Naive thymus-derived CD8-positive, alpha-beta T cell (primary cell): Measurements from ENCODE around the gene CDC34. TPM values are rescaled to one million over a fixed set of nuclear protein-coding genes. Genes with fewer than 3 reads are reported as not detected.
"Not testable (repeated sequence)": the region's sequence is repeated elsewhere in the genome, so short reads cannot be mapped to it uniquely, and the experiment has no call there.

ENCODE experiments used
- ATAC-seq, 2 donors: fragments of 150-1000 bp; cut with Tn5 transposase in 1 of 2; sonication (Bioruptor Pico), chemical (Tn5 transposase) in 1 of 2; 1 replicate in 1 of 2; 2 replicates in 1 of 2; pipeline ENCODE4 v1.10.0; 2021; ENCODE audit warnings: mild to moderate bottlenecking in 2 of 2, moderate library complexity in 2 of 2
- POLR2A ChIA-PET: fragments of 350-600 bp; sonication (Branson Sonifier 250); formaldehyde crosslinking; loops from one replicate; lab custom pipeline; 2021; ENCODE audit warnings: antibody characterized with exemption; lab: Charles Lee
- DNase-seq, 10 donors: peaks; one replicate each; pipeline versions ENCODE4 v3.0.0 to v3.0.0-alpha.2; 2020 to 2022
- H3K27ac Mint-ChIP-seq, 10 donors: one replicate each; pipeline ENCODE4 v1.8.0; 2020 to 2022; ENCODE audit warnings: mild to moderate bottlenecking in 10 of 10, mixed read lengths in 10 of 10, moderate library complexity in 4 of 10, inconsistent platforms in 1 of 10
- H3K27me3 Mint-ChIP-seq, 5 donors: one replicate each; pipeline ENCODE4 v1.8.0; 2021 to 2022; ENCODE audit warnings: mixed read lengths in 5 of 5
- H3K36me3 Mint-ChIP-seq, 3 donors: one replicate each; pipeline ENCODE4 v1.8.0; 2020 to 2022; ENCODE audit warnings: mixed read lengths in 3 of 3, mild to moderate bottlenecking in 2 of 3, inconsistent platforms in 1 of 3
- H3K4me1 Mint-ChIP-seq, 4 donors: one replicate each; pipeline ENCODE4 v1.8.0; 2021 to 2022; ENCODE audit warnings: mixed read lengths in 4 of 4
- H3K4me3 Mint-ChIP-seq, 10 donors: one replicate each; pipeline ENCODE4 v1.8.0; 2020 to 2022; ENCODE audit warnings: mild to moderate bottlenecking in 10 of 10, mixed read lengths in 10 of 10, moderate library complexity in 6 of 10, inconsistent platforms in 1 of 10
- H3K9me3 Mint-ChIP-seq, 9 donors: one replicate each; pipeline ENCODE4 v1.8.0; 2020 to 2022; ENCODE audit warnings: mixed read lengths in 9 of 9, mild to moderate bottlenecking in 3 of 9, inconsistent platforms in 1 of 9, moderate library complexity in 1 of 9
- polyA plus RNA-seq, 3 donors: library from polyadenylated mRNA; unstranded; fragments of 300-500 nt; fragmentation: Illumina TruSeq; gene quantifications; one replicate each; pipeline ENCODE4 v1.2.3, GENCODE V29; 2021
- total RNA-seq, 8 experiments: library from RNA in 2 of 8; stranded (reverse) in 2 of 8; gene quantifications; one replicate each; pipeline ENCODE4 v1.2.3 and lab custom pipeline; 2021 to 2026

Gene CDC34
- total and polyA plus RNA-seq, 5 experiments from 2014 or later = 20.6 to 46.7 (median 41.7) TPM

DNA sequence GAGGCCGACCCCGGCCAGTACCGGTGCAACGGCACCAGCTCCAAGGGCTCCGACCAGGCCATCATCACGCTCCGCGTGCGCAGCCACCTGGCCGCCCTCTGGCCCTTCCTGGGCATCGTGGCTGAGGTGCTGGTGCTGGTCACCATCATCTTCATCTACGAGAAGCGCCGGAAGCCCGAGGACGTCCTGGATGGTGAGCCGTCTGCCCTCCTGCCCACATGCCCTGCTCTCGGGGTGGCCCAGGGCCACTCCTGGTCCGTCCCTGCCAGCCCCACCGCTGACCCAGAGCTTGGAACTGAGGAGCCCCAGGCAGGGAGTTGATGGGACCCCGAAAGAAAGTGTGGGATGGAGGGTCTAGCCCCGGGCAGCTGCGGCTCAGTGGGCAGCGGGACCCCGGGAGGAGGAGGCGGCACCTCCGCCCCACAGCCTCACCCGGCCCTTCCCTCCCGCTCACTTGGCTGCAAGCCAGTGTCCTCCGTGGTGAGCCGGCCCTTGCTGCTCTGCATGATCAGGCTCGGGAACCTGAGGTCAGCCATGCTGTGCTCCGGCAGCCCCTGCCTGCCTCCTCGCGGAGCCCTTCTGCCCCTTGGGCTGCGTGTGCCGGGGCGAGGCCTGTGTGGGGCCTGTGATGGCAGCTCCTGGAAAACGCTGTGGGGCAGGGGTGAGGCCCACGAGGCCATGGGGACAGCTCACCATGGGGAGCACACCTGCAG, 50.0 kb downstream of the CDC34 start:
- peaks cover 0 to 6% (median 0%) of the 10 kb centered on the region in 5 donors for H3K27me3 Mint-ChIP-seq
- POLR2A ChIA-PET = no interaction called here
- ATAC-seq (no peak), DNase-seq (no peak)
- no peaks in the 10 kb centered on the region for H3K9me3 Mint-ChIP-seq
- H3K4me1 Mint-ChIP-seq = peaks cover 4 to 12% (median 9%) of the 10 kb centered on the region in 4 donors
- H3K4me3 Mint-ChIP-seq = no peak overlapping the region
- no peak overlapping the region for H3K27ac Mint-ChIP-seq
- H3K36me3 Mint-ChIP-seq = peaks cover 0 to 29% (median 5%) of the 10 kb centered on the region in 3 donors

DNA sequence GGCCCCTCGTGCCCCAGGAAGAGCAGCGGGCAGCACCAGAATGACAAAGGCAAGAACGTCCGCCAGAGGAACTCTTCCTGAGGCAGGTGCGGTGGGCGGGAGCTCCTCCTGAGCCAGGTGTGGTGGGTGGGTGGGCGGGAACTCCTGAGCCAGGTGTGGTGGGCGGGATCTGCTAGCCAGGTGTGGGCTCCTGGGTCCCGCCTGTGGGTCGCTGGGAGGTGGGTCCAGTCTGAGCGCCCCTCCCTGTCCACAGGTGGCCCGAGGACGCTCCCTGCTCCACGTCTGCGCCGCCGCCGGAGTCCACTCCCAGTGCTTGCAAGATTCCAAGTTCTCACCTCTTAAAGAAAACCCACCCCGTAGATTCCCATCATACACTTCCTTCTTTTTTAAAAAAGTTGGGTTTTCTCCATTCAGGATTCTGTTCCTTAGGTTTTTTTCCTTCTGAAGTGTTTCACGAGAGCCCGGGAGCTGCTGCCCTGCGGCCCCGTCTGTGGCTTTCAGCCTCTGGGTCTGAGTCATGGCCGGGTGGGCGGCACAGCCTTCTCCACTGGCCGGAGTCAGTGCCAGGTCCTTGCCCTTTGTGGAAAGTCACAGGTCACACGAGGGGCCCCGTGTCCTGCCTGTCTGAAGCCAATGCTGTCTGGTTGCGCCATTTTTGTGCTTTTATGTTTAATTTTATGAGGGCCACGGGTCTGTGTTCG, 51.1 kb downstream of the CDC34 start:
- ATAC-seq (no peak), DNase-seq (no peak)
- no peaks in the 10 kb centered on the region for H3K9me3 Mint-ChIP-seq
- peaks cover 0 to 10% (median 0%) of the 10 kb centered on the region in 5 donors for H3K27me3 Mint-ChIP-seq
- peaks cover 0 to 7% (median 4%) of the 10 kb centered on the region in 4 donors for H3K4me1 Mint-ChIP-seq
- H3K4me3 Mint-ChIP-seq = no peak overlapping the region
- peaks cover 0 to 29% (median 5%) of the 10 kb centered on the region in 3 donors for H3K36me3 Mint-ChIP-seq
- H3K27ac Mint-ChIP-seq = no peak overlapping the region
- POLR2A ChIA-PET = no interaction called here

DNA sequence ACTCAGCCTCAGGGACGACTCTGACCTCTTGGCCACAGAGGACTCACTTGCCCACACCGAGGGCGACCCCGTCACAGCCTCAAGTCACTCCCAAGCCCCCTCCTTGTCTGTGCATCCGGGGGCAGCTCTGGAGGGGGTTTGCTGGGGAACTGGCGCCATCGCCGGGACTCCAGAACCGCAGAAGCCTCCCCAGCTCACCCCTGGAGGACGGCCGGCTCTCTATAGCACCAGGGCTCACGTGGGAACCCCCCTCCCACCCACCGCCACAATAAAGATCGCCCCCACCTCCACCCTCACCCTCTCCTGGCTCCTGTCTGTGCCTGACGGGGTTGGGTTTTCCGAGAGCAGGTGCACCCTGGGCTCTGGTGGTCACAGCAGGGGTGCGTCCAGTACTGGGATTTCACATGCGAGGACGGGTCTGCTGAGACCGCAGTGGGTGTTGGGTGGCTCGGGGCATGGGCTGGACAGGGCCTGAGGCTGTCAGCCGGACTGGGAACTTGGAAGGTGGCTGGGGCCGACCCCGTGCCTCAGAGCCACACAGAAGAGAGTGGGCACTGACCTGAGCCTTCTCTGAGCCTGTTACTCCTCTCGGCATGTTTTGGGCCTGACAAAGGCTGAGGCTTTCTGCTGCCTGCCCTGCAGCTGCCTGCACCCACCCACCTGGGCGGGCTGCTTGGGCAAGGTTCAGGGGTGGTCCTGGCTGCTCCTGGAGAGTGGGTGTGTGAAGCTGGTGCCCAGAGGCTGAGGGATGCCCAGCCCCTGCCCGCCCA, 51.8 kb downstream of the CDC34 start:
- Mint-ChIP-seq H3K36me3 (peaks cover 0 to 26% (median 5%) of the 10 kb centered on the region in 3 donors), H3K27ac (peak overlapping the region in 1 of 10 donors; percentile 85), H3K4me1 (peaks cover 4 to 12% (median 6%) of the 10 kb centered on the region in 4 donors), H3K27me3 (peaks cover 0 to 14% (median 0%) of the 10 kb centered on the region in 5 donors), H3K4me3 (no peak overlapping the region), H3K9me3 (no peaks in the 10 kb centered on the region)
- no peak for DNase-seq
- POLR2A ChIA-PET = interaction anchor here (1.2 to 1.4 kb wide), 2 partner anchors 10 to 55 kb away, joined by 3 to 4 read pairs; no protein-coding TSS in a partner anchor
- no peak for ATAC-seq

DNA sequence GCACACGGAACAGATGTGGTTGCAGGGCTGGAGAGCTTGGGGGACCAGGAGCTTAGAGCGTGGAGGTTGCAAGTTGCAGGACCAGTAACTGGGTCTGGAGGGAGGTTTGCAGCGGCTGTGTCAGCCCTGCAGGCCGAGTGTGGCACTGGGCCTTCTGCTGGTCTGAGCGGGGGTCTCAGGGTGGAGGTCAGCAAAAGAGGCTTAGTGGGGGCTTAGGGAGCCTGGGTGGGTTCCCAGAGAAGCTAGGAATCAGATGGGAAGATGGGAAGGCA, 52.3 kb downstream of the CDC34 start:
- H3K4me3 Mint-ChIP-seq = no peak overlapping the region
- no peak for DNase-seq
- peaks cover 0 to 18% (median 0%) of the 10 kb centered on the region in 5 donors for H3K27me3 Mint-ChIP-seq
- POLR2A ChIA-PET = interaction anchor here (0.7 to 1.4 kb wide), 4 partner anchors 11 to 382 kb away, joined by 3 to 4 read pairs (median 3); no protein-coding TSS in a partner anchor
- peak overlapping the region in 1 of 10 donors; percentile 85 for H3K27ac Mint-ChIP-seq
- no peaks in the 10 kb centered on the region for H3K9me3 Mint-ChIP-seq
- H3K36me3 Mint-ChIP-seq = peaks cover 0 to 23% (median 5%) of the 10 kb centered on the region in 3 donors
- no peak for ATAC-seq
- H3K4me1 Mint-ChIP-seq = peaks cover 4 to 16% (median 7%) of the 10 kb centered on the region in 4 donors

DNA sequence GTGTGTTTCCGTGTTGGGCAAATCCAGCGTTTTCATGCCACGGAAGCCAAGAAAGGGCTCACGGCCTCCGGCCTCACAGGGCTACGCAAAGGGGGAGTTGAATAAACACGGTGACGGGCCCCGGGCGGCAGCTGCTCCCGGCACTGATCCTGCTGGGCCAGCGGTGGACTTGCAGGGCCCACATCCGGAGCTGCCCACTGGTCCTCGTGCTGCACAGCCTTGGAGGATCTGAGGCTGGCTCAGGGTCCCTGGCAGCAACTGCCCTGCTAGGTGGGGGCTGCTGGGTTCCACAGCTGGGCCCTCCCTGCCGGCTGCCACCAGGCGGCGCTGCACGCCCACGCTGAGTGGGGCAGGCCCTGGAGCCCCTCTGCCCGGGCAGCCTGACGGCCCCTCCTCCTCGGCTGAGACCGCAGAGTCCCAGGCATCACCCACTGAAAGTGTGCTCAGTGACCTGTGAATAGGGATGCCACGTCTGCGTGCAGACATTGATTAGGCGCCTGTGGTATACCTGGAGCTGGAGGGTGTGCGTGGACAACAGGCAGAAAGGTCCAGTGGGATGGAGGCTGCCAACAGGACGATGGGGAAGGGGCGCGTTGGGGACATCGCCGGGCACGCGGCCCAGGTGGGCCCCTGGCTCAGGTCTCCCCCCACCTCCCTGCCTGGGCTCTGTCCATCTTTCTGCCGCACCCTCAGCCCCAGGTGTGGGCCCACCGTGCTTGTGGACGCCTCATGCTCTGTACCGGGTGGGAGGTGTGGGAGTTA, 52.9 kb downstream of the CDC34 start:
- no peak overlapping the region for H3K4me3 Mint-ChIP-seq
- peak; percentile 72 to 75 for ATAC-seq
- peaks cover 0 to 20% (median 5%) of the 10 kb centered on the region in 3 donors for H3K36me3 Mint-ChIP-seq
- peaks cover 4 to 16% (median 9%) of the 10 kb centered on the region in 4 donors for H3K4me1 Mint-ChIP-seq
- no peaks in the 10 kb centered on the region for H3K9me3 Mint-ChIP-seq
- H3K27me3 Mint-ChIP-seq = peaks cover 0 to 20% (median 0%) of the 10 kb centered on the region in 5 donors
- DNase-seq = peak; percentile 50 to 80 (median 70)
- peak overlapping the region in 1 of 10 donors; percentile 85 for H3K27ac Mint-ChIP-seq
- POLR2A ChIA-PET = interaction anchor here (0.6 to 1.4 kb wide), 5 partner anchors 11 to 381 kb away, joined by 3 to 4 read pairs (median 3); no protein-coding TSS in a partner anchor

DNA sequence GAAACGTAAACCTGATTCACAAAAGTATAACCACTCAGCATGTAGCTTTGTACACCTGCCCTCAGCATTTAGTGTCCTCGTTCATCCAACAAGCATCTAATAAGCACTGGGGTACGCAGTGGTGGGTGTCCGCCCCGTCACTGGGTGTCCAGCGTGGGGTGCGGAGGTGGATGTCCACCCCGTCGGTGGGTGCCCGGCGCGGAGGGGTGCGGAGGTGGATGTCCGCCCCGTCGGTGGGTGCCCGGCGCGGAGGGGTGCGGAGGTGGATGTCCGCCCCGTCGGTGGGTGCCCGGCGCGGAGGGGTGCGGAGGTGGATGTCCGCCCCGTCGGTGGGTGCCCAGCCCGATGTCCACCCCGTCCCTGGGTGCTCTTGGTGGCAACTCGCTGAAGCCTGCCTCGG, 53.6 kb downstream of the CDC34 start:
- not testable (repeated sequence) for ATAC-seq, H3K27ac Mint-ChIP-seq, H3K9me3 Mint-ChIP-seq, DNase-seq, H3K4me3 Mint-ChIP-seq
- Mint-ChIP-seq H3K36me3 (peaks cover 0 to 13% (median 5%) of the 10 kb centered on the region in 3 donors), H3K4me1 (peaks cover 4 to 16% (median 9%) of the 10 kb centered on the region in 4 donors), H3K27me3 (peaks cover 0 to 20% (median 0%) of the 10 kb centered on the region in 5 donors)
- POLR2A ChIA-PET = interaction anchor here (0.6 to 1.4 kb wide), 2 partner anchors 12 to 19 kb away, joined by 3 to 4 read pairs; no protein-coding TSS in a partner anchor

- no peak for DNase-seq
- POLR2A ChIA-PET = no interaction called here
- Mint-ChIP-seq H3K27ac (peak overlapping the region in 1 of 10 donors; percentile 46), H3K4me3 (no peak overlapping the region), H3K36me3 (peaks cover 0 to 12% (median 5%) of the 10 kb centered on the region in 3 donors), H3K9me3 (no peaks in the 10 kb centered on the region), H3K27me3 (peaks cover 0 to 22% (median 0%) of the 10 kb centered on the region in 5 donors), H3K4me1 (peaks cover 4 to 16% (median 10%) of the 10 kb centered on the region in 4 donors)
- ATAC-seq = no peak
Measured at GRCh38 chr19:585551-586110, 54.1 kb downstream of the CDC34 start.

GRCh38 chr19:588093-588740, 56.7 kb downstream of the CDC34 start:
- Mint-ChIP-seq H3K27ac (no peak overlapping the region), H3K4me1 (peaks cover 4 to 17% (median 13%) of the 10 kb centered on the region in 4 donors)

DNA sequence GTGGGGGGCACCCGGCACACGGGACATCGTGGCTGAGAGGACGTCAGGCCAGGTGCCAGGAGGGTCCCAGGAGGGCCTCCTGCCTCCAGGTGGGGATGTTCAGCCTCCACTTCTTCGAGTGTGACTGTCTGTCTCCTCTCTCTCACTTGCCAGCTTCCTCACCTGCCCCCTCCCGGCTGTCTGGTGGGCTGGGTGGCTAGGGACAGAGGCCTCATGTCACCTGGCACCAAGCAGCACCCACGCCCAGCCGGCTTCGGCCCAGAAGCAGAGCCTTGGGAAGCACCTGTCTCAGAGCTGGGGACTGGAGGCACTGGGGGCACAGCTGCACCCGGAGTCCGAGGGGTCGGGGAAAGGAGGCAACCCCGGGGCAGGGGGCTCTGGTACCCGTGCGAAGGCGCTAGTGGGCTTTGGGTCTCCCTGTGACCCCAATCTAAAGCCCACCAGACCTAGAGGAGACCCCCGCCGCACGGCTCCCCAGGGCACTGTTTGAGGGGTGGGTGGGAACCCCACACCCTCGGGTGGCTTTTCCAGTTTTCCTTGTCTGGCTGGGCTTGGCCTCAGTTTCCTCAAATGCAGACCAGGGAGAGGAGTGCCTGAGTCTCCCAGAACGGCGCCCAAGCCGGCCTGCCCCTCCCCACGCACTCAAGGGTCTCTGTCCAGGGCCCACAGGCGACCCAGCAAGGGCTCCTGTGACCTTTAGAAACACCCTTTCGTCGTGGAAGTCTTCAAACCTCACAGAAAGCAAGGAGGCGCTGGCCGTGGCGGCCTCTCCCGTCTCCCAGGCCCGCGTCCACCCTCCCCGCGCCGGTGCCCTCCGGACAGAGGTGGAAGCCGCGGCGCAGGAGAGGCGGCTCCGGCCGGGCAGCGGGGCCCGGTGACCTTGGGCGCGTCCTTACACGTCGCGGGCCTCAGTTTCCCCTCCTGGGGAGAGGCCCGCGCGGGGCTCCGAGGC, 57.5 kb downstream of the CDC34 start:
- peak overlapping the region; percentile 24 to 68 (median 54) for H3K4me3 Mint-ChIP-seq
- POLR2A ChIA-PET = interaction anchor here (0.5 to 1.6 kb wide), 5 partner anchors 12 to 78 kb away, joined by 3 to 4 read pairs (median 3); partner anchors contain the start of gene RNF126
- H3K27ac Mint-ChIP-seq = no peak overlapping the region
- ATAC-seq (peak; percentile 15 to 31), DNase-seq (peak in 2 of 10 donors; percentile 34 to 35)
- peaks cover 0 to 36% (median 0%) of the 10 kb centered on the region in 5 donors for H3K27me3 Mint-ChIP-seq
- peaks cover 1 to 14% (median 10%) of the 10 kb centered on the region in 4 donors for H3K4me1 Mint-ChIP-seq
- no peaks in the 10 kb centered on the region for H3K9me3 Mint-ChIP-seq
- no peaks in the 10 kb centered on the region for H3K36me3 Mint-ChIP-seq

More at GRCh38 chr19:588093-588740, 56.7 kb downstream of the CDC34 start:
- Mint-ChIP-seq H3K9me3 (no peaks in the 10 kb centered on the region), H3K4me3 (peak overlapping the region in 7 of 10 donors; percentile 33 to 63 (median 46)), H3K27me3 (peaks cover 0 to 30% (median 0%) of the 10 kb centered on the region in 5 donors), H3K36me3 (peaks cover 0 to under 1% (median 0%) of the 10 kb centered on the region in 3 donors)
- DNase-seq (peak; percentile 34 to 82 (median 64)), ATAC-seq (peak; percentile 58 to 70)
- POLR2A ChIA-PET = interaction anchor here (0.7 to 1.6 kb wide), 4 partner anchors 11 to 77 kb away, joined by 3 to 4 read pairs (median 4); partner anchors contain the start of gene RNF126
